ENCODE data around the gene KSR1. TPM values are rescaled to one million over a fixed set of nuclear protein-coding genes. Genes with fewer than 3 reads are reported as not detected.

The KSR1 gene
- polyA plus RNA-seq, 1 donor from 2014 or later = 9.2 TPM

GRCh38 chr17:27452828-27453227 lies 3.4 kb upstream of the KSR1 start:
- H3K27me3 ChIP-seq (ENCODE audit: insufficient read depth, low read depth, low read length) = no peaks in the 10 kb centered on the region
- H3K4me2 ChIP-seq (ENCODE audit: low read length) = no peak overlapping the region
- H3K4me3 ChIP-seq (ENCODE audit: low read length) = no peak overlapping the region
- H3K27ac ChIP-seq (ENCODE audit: low read length) = no peak overlapping the region
- H3F3A ChIP-seq (ENCODE audit: insufficient read depth, low read length, poor library complexity, severe bottlenecking) = no peaks in the 10 kb centered on the region
- H3K9me2 ChIP-seq (ENCODE audit: insufficient read depth, low read length) = no peaks in the 10 kb centered on the region
- no peak overlapping the region for H2AFZ ChIP-seq (ENCODE audit: low read depth, low read length)
- no peaks in the 10 kb centered on the region for H4K20me1 ChIP-seq (ENCODE audit: insufficient read depth)
- H3K9ac ChIP-seq (ENCODE audit: low read length) = no peak overlapping the region
- TF ChIP-seq POLR2AphosphoS5 (IDR thresholded peaks at IDR 0.05) (no peak), REST (IDR thresholded peaks at IDR 0.05; ENCODE audit: borderline replicate concordance) (no peak), TAF1 (IDR thresholded peaks at IDR 0.05; ENCODE audit: low read depth) (no peak), SMC3 (conservative IDR thresholded peaks at IDR 0.05; ENCODE audit: poor library complexity) (no peak), MXI1 (conservative IDR thresholded peaks at IDR 0.05; ENCODE audit: poor library complexity, severe bottlenecking) (no peak), EP300 (conservative IDR thresholded peaks at IDR 0.05; ENCODE audit: poor library complexity, severe bottlenecking) (no peak), RAD21 (conservative IDR thresholded peaks at IDR 0.05) (no peak), EZH2 (IDR thresholded peaks at IDR 0.05; ENCODE audit: borderline replicate concordance, insufficient read depth, low read length, poor library complexity, severe bottlenecking) (no peak), CTCF (IDR thresholded peaks at IDR 0.05; ENCODE audit: poor library complexity, severe bottlenecking) (no peak)
- H3K9me3 ChIP-seq (ENCODE audit: low read length) = no peaks in the 10 kb centered on the region
- H3K79me2 ChIP-seq (replicated peaks; ENCODE audit: insufficient read depth, low read length) = peaks cover 4% of the 10 kb centered on the region
- H3K36me3 ChIP-seq (ENCODE audit: insufficient read depth, low read length) = no peaks in the 10 kb centered on the region

GRCh38 chr17:27453471-27453870 lies 2.8 kb upstream of the KSR1 start:
- Histone ChIP-seq H3K4me2 (ENCODE audit: low read length) (no peak overlapping the region), H3K27ac (ENCODE audit: low read length) (no peak overlapping the region), H3K9me2 (ENCODE audit: insufficient read depth, low read length) (no peaks in the 10 kb centered on the region), H3K27me3 (ENCODE audit: insufficient read depth, low read depth, low read length) (no peaks in the 10 kb centered on the region), H3K4me3 (ENCODE audit: low read length) (no peak overlapping the region), H3K9me3 (ENCODE audit: low read length) (no peaks in the 10 kb centered on the region), H3K9ac (ENCODE audit: low read length) (no peak overlapping the region), H2AFZ (ENCODE audit: low read depth, low read length) (no peak overlapping the region), H3K79me2 (replicated peaks; ENCODE audit: insufficient read depth, low read length) (peaks cover 8% of the 10 kb centered on the region), H4K20me1 (ENCODE audit: insufficient read depth) (no peaks in the 10 kb centered on the region), H3K36me3 (ENCODE audit: insufficient read depth, low read length) (no peaks in the 10 kb centered on the region), H3F3A (ENCODE audit: insufficient read depth, low read length, poor library complexity, severe bottlenecking) (no peaks in the 10 kb centered on the region)
- TF ChIP-seq CTCF (IDR thresholded peaks at IDR 0.05; ENCODE audit: poor library complexity, severe bottlenecking) = no peak
- TF ChIP-seq EP300 (conservative IDR thresholded peaks at IDR 0.05; ENCODE audit: poor library complexity, severe bottlenecking) = no peak
- no peak for TF ChIP-seq SMC3 (conservative IDR thresholded peaks at IDR 0.05; ENCODE audit: poor library complexity)
- TF ChIP-seq RAD21 (conservative IDR thresholded peaks at IDR 0.05) = no peak
- TF ChIP-seq POLR2AphosphoS5 (IDR thresholded peaks at IDR 0.05) = no peak
- no peak for TF ChIP-seq MXI1 (conservative IDR thresholded peaks at IDR 0.05; ENCODE audit: poor library complexity, severe bottlenecking)
- no peak for TF ChIP-seq TAF1 (IDR thresholded peaks at IDR 0.05; ENCODE audit: low read depth)
- no peak for TF ChIP-seq EZH2 (IDR thresholded peaks at IDR 0.05; ENCODE audit: borderline replicate concordance, insufficient read depth, low read length, poor library complexity, severe bottlenecking)
- no peak for TF ChIP-seq REST (IDR thresholded peaks at IDR 0.05; ENCODE audit: borderline replicate concordance)
